ENCODE results near the gene GCH1. TPM values are rescaled to one million over a fixed set of nuclear protein-coding genes. Genes with fewer than 3 reads are reported as not detected.

Gene GCH1
- total RNA-seq, 4 donors from 2014 or later: 24.3 to 43.4 (median 28.3) TPM

DNA sequence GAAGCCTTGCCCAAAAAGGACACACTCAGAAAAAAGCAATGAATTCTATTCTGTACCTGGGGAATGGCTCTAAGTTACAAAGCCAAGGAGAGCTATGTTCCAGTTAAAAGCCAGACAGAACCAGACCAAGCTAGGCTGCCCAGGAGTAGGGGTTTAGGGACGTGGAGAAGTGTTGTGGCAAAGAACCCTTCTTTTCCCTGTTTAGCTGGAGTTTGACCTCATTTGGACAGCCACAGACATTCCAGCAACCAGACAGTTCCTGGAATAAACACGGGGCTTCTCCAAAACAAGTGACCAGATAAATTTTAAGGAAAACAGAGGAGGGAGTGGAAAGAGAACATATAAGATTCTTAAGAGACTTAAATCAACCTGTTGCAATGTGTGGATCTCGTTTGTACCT, 62.3 kb downstream of the GCH1 start:
- intact Hi-C loops (cut with DNase I; ENCODE audit: low total_unique reads): no loop called here
- WGBS, 2 donors (ENCODE audit: low coverage in 1 of 2): 64 to 70% methylated on average over 3 of the region's 3 CpGs

DNA sequence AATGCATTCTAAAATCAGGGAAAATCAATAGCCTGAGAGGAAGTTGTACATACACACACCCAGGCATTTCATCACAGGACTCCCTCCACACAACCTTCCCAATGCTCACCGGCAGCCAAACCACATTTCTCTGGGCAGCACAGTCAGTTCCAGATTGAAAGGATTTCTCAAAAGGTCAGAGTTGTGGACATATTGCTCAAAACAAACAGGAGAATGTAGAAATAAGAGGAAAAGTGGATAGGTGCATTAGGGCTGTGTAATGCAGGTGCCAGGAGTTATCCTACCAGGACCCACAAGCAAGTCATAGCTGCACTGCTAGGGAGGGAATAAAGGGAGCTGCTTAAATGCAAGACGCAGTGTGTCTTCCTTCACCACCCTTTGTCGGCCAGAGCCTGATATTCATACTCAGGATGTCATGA, 62.9 kb downstream of the GCH1 start:
- in situ Hi-C loops (cut with MboI; ENCODE audit: low pct_ligation_motif_present in 1 of 4, low pct_unique_long_range_greater_than_20kb in 1 of 4, low sequenced_read_pairs in 3 of 4) (no loop called here), intact Hi-C loops (cut with DNase I; ENCODE audit: low total_unique reads) (no loop called here)
- TF ChIP-seq, protein P1, sequence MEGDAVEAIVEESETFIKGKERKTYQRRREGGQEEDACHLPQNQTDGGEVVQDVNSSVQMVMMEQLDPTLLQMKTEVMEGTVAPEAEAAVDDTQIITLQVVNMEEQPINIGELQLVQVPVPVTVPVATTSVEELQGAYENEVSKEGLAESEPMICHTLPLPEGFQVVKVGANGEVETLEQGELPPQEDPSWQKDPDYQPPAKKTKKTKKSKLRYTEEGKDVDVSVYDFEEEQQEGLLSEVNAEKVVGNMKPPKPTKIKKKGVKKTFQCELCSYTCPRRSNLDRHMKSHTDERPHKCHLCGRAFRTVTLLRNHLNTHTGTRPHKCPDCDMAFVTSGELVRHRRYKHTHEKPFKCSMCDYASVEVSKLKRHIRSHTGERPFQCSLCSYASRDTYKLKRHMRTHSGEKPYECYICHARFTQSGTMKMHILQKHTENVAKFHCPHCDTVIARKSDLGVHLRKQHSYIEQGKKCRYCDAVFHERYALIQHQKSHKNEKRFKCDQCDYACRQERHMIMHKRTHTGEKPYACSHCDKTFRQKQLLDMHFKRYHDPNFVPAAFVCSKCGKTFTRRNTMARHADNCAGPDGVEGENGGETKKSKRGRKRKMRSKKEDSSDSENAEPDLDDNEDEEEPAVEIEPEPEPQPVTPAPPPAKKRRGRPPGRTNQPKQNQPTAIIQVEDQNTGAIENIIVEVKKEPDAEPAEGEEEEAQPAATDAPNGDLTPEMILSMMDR (IDR thresholded peaks at IDR 0.05): no peak
- TF ChIP-seq EP300 (IDR thresholded peaks at IDR 0.05; ENCODE audit: low read depth) (no peak), POLR2AphosphoS5 (IDR thresholded peaks at IDR 0.05) (no peak), POLR2A (IDR thresholded peaks at IDR 0.05) (no peak)
- DNase-seq: no peak
- no peaks in the 10 kb centered on the region for H3K27me3 ChIP-seq
- H3K4me3 ChIP-seq: no peak overlapping the region
- H3K4me1 ChIP-seq: no peaks in the 10 kb centered on the region
- 82 to 86% methylated on average over 2 to 3 of the region's 3 CpGs for WGBS, 2 donors (ENCODE audit: low coverage in 1 of 2)
- no peak overlapping the region for H3K27ac ChIP-seq
- H3K36me3 ChIP-seq: no peaks in the 10 kb centered on the region
- no peaks in the 10 kb centered on the region for H3K9me3 ChIP-seq

More for the DNA sequence above, 62.3 kb downstream of the GCH1 start:
- Histone ChIP-seq H3K9me3 (no peaks in the 10 kb centered on the region), H3K4me3 (no peak overlapping the region), H3K36me3 (no peaks in the 10 kb centered on the region), H3K27ac (no peak overlapping the region), H3K27me3 (no peaks in the 10 kb centered on the region), H3K4me1 (no peaks in the 10 kb centered on the region)
- no peak for DNase-seq
- in situ Hi-C loops (cut with MboI; ENCODE audit: low pct_ligation_motif_present in 1 of 4, low pct_unique_long_range_greater_than_20kb in 1 of 4, low sequenced_read_pairs in 3 of 4): no loop called here
- TF ChIP-seq EP300 (IDR thresholded peaks at IDR 0.05; ENCODE audit: low read depth): no peak
- no peak for TF ChIP-seq POLR2A (IDR thresholded peaks at IDR 0.05)
- no peak for TF ChIP-seq POLR2AphosphoS5 (IDR thresholded peaks at IDR 0.05)
- TF ChIP-seq, protein P1 (IDR thresholded peaks at IDR 0.05): no peak

DNA sequence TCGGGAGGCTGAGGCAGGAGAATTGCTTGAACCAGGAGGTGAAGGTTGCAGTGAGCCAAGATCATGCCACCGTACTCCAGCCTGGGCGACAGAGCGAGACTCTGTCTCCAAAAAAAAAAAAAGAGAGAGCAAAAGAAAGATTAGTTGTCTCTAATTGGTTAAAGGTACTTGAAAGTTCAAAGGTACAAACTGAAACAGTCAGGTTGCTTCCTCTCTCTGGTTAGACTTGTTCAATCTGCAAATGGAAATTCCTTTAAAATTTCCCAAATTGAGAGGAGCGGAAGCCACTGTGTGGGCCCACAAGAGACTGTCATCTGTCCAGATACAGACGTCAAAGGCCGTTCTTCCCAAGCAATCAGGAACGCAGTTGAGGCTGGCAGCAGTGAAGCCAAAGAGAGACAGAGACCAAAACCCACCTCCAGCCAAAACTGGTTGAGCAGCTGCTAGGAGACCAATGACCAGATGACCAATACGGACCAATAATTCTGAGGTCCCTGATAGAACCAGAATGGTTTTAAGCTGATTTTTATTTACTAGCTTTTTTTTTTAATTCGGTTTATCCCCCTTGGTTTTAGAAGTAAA, 63.6 kb downstream of the GCH1 start:
- no peaks in the 10 kb centered on the region for H3K27me3 ChIP-seq
- intact Hi-C loops (cut with DNase I; ENCODE audit: low total_unique reads) (no loop called here), in situ Hi-C loops (cut with MboI; ENCODE audit: low pct_ligation_motif_present in 1 of 4, low pct_unique_long_range_greater_than_20kb in 1 of 4, low sequenced_read_pairs in 3 of 4) (no loop called here)
- DNase-seq: no peak
- 94 to 96% methylated on average over 9 to 10 of the region's 10 CpGs for WGBS, 2 donors (ENCODE audit: low coverage in 1 of 2)
- TF ChIP-seq, protein P1 (IDR thresholded peaks at IDR 0.05): no peak
- TF ChIP-seq POLR2AphosphoS5 (IDR thresholded peaks at IDR 0.05) (no peak), EP300 (IDR thresholded peaks at IDR 0.05; ENCODE audit: low read depth) (no peak)
- no peaks in the 10 kb centered on the region for H3K9me3 ChIP-seq
- H3K4me1 ChIP-seq: no peaks in the 10 kb centered on the region
- H3K27ac ChIP-seq: no peak overlapping the region
- H3K36me3 ChIP-seq: no peaks in the 10 kb centered on the region
- no peak overlapping the region for H3K4me3 ChIP-seq

DNA sequence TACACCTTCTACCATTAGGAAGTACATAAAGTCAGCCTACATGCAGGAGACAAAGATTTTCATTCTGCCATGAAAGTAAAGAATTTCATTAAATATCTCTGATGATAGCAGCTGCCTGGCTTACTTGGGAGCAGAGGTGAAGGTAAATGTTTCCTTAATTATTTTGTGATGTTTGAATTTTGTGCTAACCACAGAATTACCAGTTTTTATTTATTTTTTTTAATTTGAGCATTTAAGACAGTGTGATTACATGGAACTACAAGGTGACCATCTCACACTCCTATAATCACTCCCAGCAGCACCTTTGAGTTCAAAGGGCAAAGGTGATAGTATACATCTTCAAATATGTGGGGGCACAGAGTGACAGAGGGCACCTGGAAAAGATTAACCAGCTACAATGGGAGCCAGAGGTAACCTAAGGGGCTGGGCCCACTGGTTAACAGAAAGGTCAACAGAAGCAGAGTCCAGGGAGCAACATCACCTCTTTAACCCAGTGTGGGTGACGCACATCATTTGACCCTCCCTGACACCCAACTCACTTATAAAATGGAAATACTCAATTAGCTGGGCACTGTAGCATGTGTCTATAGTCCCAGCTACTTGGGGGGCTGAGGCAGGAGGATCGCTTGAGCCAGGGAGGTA, 65.0 kb downstream of the GCH1 start:
- TF ChIP-seq EP300 (IDR thresholded peaks at IDR 0.05; ENCODE audit: low read depth): no peak
- no peak for TF ChIP-seq POLR2A (IDR thresholded peaks at IDR 0.05)
- TF ChIP-seq POLR2AphosphoS5 (IDR thresholded peaks at IDR 0.05): no peak
- TF ChIP-seq, protein P1 (IDR thresholded peaks at IDR 0.05): no peak
- in situ Hi-C loops (cut with MboI; ENCODE audit: low pct_ligation_motif_present in 1 of 4, low pct_unique_long_range_greater_than_20kb in 1 of 4, low sequenced_read_pairs in 3 of 4) (no loop called here), intact Hi-C loops (cut with DNase I; ENCODE audit: low total_unique reads) (no loop called here)
- no peaks in the 10 kb centered on the region for H3K9me3 ChIP-seq
- 91 to 100% methylated on average over 1 to 2 of the region's 2 CpGs for WGBS, 2 donors (ENCODE audit: low coverage in 1 of 2)
- no peaks in the 10 kb centered on the region for H3K4me1 ChIP-seq
- no peak overlapping the region for H3K4me3 ChIP-seq
- no peak for DNase-seq
- H3K27me3 ChIP-seq: no peaks in the 10 kb centered on the region
- H3K27ac ChIP-seq: no peak overlapping the region
- no peaks in the 10 kb centered on the region for H3K36me3 ChIP-seq

All from transverse colon (tissue), 4 donors.